ELR (cell line): ENCODE results near the gene DDHD1.
"Not testable (repeated sequence)": the region's sequence is repeated elsewhere in the genome, so short reads cannot be mapped to it uniquely, and the experiment has no call there.

Experiments
- DNase-seq: peaks from one replicate; pipeline ENCODE4 v3.0.0-alpha.2; 2015; ENCODE audit warnings: low read depth

The DDHD1 gene

GRCh38 chr14:53108292-53109104, 44.6 kb downstream of the DDHD1 start:
- DNase-seq: no peak

GRCh38 chr14:53106768-53107167, 46.4 kb downstream of the DDHD1 start:
- no peak for DNase-seq

- DNase-seq: no peak
These were observed 49.3 kb downstream of the DDHD1 start for GRCh38 chr14:53103636-53104340.

GRCh38 chr14:53093206-53093605, 59.9 kb downstream of the DDHD1 start:
- no peak for DNase-seq

GRCh38 chr14:53090853-53091252, 62.3 kb downstream of the DDHD1 start:
- no peak for DNase-seq

DNA sequence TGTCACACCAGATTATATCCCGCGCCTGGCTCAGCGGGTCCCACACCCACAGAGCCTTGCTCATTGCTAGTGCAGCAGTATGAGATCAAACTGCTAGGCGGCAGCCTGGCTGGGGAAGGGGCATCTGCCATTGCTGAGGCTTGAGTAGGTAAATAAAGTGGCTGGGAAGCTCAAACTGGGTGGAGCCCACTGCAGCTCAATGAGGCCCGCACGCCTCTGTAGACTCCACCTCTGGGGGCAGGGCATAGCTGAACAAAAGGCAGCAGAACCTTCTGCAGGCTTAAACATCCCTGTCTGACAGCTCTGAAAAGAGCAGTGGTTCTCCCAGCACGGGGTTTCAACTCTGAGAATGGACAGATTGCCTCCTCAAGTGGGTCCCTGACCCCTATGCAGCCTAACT, 68.2 kb downstream of the DDHD1 start:
- not testable (repeated sequence) for DNase-seq

DNA sequence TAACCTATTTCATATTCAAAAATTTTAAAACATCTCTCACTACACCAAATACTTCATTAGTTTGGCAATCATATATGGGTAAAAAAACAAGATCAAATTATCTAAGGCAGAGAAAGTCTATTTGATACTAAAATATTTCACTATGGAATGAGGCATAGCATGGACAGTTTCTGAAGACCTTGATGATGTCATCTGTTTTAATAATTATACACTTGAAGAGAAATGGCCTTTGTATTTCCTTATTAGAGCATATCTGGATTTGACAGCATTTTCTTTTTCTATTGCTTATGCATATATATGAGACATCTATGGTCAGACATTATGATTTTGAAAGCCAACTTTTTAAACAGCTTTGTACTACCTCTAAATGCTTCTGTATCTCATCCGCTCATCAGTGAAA, 88.6 kb downstream of the DDHD1 start:
- no peak for DNase-seq

- no peak for DNase-seq
These were observed 90.3 kb downstream of the DDHD1 start for GRCh38 chr14:53062856-53063255.

GRCh38 chr14:53060046-53060445, 93.1 kb downstream of the DDHD1 start:
- DNase-seq: peak; percentile 35

GRCh38 chr14:53055003-53055402, 98.1 kb downstream of the DDHD1 start:
- DNase-seq: peak; percentile 70

DNA sequence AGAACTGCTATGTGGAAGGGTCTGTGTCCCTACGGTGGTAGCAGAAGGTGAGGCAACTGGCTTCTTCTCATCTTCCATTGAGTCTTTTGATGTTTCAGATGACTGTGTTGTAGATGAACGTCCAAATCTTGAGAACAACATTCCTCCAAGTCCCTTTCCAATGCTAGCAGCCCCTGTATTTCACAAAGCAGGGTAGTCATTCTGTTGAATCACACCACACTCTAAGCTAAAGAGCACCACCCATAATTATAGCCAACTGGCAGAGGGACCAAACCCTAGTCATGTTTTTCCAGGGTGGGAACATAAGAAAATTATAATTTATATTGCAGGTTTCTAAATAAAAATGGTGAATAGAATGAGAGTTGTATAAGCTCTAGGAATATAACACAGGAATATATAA, 98.7 kb downstream of the DDHD1 start:
- DNase-seq: peak; percentile 61

DNA sequence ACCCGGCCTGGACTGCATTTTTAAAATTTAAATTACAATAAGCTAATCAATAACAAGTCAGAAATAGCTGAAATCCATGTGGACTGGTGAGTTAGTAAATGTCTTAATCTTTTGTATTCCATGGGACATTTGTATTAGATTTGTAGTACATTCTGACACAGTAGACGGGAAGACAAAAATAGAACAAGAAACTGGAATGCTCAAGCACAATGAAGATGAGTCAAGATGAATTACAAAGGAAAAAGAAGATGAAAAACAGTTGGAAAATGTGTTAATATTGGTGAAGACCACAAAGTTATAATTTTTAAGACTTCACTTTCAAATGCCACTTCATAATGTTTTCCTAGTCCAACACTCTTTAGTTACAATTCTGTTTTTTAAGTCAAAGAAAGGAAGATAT, 104.5 kb downstream of the DDHD1 start:
- no peak for DNase-seq

DNA sequence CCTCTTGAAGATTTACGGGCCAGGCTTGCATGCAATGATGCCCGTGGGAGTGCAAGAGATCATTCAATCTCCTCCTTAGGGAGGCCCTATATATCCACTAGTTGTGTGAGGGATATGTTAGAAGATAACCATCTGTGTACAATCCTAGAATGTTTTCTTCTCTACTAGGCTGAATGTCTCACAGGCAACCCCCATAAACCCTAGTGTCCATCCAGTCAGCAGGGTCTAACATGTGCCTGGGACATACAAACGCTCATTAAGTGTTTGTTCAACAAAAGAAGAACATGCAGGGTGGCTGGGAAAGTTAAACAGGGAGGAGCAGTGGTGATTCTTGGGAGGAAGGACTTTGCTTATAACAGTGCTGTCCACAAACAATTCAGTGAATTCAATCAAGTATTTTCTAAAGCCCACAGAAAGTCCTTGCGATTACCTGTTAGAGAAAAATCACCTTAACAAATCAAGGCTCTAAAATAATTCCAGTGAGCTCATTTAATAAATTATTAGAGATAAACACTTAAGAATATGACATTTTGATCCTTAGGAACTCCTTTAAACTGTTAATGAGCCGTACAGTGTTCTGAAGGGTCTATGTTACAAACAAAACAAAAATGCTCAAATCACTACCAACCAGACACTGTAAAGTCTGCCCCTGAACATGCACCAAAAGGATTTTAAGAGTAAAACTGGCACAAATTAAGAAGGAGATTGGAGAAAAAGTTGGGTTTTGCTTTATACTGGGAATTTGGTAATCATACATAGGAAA, 105.6 kb downstream of the DDHD1 start:
- peak; percentile 12 for DNase-seq

DNA sequence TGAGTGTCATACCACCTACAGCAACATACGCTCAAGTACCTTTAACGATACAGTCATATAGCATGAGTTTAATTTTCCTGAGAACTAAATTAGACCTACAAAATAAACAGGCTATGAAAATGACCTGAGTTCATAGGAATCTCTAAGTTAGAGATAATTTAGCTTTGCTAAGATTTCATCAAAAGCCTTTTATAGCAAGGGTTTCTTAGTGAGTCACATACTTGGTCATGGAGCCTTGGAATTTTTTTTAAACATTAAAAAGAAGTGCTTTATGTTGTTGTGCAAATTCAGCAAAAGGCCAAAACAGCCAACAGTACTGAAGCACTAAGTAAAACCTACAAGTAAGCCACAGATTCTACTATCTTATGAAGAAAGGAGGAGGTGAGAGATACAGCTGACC, 108.6 kb downstream of the DDHD1 start:
- DNase-seq: peak; percentile 82

GRCh38 chr14:53043027-53043581, 110.0 kb downstream of the DDHD1 start:
- no peak for DNase-seq

DNA sequence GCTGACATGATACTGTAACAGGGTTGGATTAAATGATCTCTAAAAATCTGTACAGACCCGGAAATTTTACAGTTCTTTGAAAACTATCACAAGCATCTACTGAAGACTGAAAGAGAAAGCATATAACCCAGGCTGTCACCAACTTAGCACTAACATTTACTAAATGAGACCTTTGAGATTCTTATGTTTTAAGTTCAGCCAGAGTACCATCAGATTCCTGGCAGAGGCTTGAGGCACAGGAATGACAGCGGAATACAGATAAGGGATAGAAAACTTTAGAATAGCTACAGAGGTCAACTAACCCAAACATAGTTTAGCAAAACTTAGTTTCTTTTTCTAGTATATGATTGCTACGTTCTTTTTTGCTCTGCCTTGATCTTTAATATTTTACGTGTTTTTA, 110.6 kb downstream of the DDHD1 start:
- DNase-seq: no peak

- no peak for DNase-seq
These were observed 112.1 kb downstream of the DDHD1 start for GRCh38 chr14:53041067-53041466.

DNA sequence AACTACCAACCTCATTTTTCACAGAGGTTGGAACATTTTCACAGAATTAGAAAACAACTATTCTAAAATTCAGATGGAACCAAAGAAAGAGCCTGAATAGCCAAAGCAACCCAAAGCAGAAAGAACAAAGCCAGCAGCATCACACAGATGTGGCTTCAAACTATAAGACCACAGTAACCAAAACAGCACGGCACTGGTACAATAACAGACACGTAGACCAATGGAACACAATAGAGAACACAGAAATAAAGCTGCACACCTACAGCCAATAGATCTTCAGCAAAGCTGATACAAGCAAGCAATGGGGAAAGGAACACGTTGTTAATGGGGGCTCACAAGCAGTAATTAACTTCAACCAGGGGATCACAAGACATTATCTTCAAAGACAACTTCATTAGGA, 114.5 kb downstream of the DDHD1 start:
- DNase-seq: no peak

- no peak for DNase-seq
These were observed 116.1 kb downstream of the DDHD1 start for GRCh38 chr14:53037016-53037415.

DNA sequence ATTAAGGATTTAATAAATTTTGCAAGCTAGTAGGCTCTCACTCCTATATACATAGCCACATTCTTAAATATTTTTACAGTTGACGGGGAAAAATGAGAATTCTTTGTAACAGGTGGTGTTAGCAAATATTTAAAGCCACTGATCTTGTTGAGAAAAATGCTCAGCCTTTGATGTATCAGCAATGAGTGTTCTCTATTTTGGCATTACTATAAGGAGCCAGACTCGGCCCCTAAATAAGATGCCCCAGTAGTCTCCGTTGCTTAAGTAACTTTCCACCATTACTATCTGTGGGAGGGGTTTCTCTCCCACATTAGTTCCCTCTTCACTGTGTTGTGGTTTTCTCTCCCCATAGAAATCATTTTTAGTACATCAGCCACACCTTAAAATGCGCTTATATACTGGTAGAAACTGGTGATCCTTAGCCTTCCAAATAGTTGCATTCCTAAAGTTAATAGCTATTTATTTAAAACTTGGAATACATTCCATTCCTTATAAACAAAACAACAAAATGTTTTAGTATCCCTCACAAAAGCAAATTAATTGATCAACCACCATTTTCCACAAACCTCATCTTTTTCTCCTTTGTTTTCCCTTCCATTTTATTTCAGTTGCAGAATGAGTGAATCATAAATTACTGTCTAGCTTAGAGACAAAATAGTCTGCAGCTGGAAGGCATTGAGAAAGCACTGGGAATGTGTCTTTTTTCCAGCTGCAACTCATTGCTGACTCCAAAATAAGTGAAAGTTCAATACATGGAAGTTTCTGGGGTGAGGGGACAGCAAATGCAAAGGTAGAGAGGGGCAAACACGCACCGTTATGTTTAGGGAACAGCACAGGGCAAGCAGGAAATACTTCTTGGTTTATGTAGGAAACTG, 117.5 kb downstream of the DDHD1 start:
- no peak for DNase-seq

DNA sequence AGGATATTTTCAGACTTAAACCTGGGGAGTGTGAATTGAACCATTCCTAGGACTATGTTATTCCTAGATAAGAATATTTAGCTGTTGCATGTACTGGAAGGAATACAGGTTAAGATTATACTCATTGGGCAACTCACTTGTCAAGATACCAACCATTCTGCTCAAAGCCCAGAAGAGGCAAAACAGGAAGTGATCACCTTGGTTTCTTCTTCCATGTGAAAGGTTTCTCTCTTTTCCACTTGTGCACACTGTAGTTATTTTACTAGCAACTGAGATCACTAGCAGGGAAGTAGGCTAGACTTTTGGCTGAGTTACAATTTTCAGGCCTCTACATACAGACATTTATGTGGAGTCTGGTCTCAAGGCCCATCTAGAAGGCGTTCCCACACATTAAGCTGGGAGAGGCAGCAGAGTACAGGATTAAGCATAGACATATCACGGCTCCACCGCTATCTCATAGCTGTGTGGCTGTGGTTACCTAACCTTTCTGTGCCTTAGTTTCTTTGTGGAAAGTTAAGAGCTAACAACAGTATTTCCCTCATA, 118.4 kb downstream of the DDHD1 start:
- no peak for DNase-seq
